Suprapubic skin (tissue), 4 donors: ENCODE results near the gene WDR5. TPM values are rescaled to one million over a fixed set of nuclear protein-coding genes. Genes with fewer than 3 reads are reported as not detected.

Experiments
- DNase-seq, 2 donors: peaks; one replicate each; pipeline ENCODE4 v3.0.0-alpha.2; 2019; ENCODE audit warnings: low spot score in 2 of 2
- H3K27ac ChIP-seq: fragments of 200-600 bp; sonication (generic); one replicate; pipeline ENCODE4 v1.5.1; 2019
- H3K27me3 ChIP-seq: fragments of 200-600 bp; sonication (generic); one replicate; pipeline ENCODE4 v1.5.1; 2019
- H3K36me3 ChIP-seq: fragments of 200-600 bp; sonication (generic); one replicate; pipeline ENCODE4 v1.5.1; 2019
- H3K4me1 ChIP-seq: fragments of 200-600 bp; sonication (generic); one replicate; pipeline ENCODE4 v1.5.1; 2019
- H3K4me3 ChIP-seq: fragments of 200-600 bp; sonication (generic); one replicate; pipeline ENCODE4 v1.5.1; 2019; ENCODE audit warnings: mild to moderate bottlenecking
- H3K9me3 ChIP-seq: fragments of 200-600 bp; sonication (generic); one replicate; pipeline ENCODE4 v1.5.1; 2019
- EP300 ChIP-seq: sonication (generic); formaldehyde crosslinking; IDR thresholded peaks from one replicate; pipeline ENCODE4 v1.6.1; 2017; ENCODE audit warnings: antibody characterized with exemption
- POLR2A ChIP-seq, 2 donors: fragments of 450-650 bp; IDR thresholded peaks; one replicate each; pipeline ENCODE4 v1.6.1; 2017; ENCODE audit warnings: antibody characterized with exemption in 2 of 2, mild to moderate bottlenecking in 2 of 2, moderate library complexity in 2 of 2
- POLR2AphosphoS5 ChIP-seq, 3 donors: sonication (generic); formaldehyde crosslinking; IDR thresholded peaks; one replicate each; pipeline ENCODE4 v1.6.1; 2017; ENCODE audit warnings: antibody characterized with exemption in 3 of 3
- WGBS: methylation state at CpG from one replicate; pipeline ENCODE4 v1.1.5; 2018; 5-methylcytosine and 5-hydroxymethylcytosine counted together
- total RNA-seq, 4 donors: library from RNA; depleted of rRNA; stranded (reverse); fragments of >200 nt; gene quantifications; one replicate each; pipeline ENCODE4 v1.1.0, GENCODE V29; 2016
- TF ChIP-seq, protein P1 (sequence below), 2 donors: fragments of 200-600 bp in 1 of 2; fragments of 450-650 bp in 1 of 2; sonication (generic) in 1 of 2; IDR thresholded peaks; one replicate each; pipeline ENCODE4 v1.5.1; 2016 to 2019; ENCODE audit warnings: antibody characterized with exemption in 2 of 2, mild to moderate bottlenecking in 1 of 2, moderate library complexity in 1 of 2

WDR5 gene
- total RNA-seq, 4 donors from 2014 or later = 21.7 to 37.8 (median 26.5) TPM

DNA sequence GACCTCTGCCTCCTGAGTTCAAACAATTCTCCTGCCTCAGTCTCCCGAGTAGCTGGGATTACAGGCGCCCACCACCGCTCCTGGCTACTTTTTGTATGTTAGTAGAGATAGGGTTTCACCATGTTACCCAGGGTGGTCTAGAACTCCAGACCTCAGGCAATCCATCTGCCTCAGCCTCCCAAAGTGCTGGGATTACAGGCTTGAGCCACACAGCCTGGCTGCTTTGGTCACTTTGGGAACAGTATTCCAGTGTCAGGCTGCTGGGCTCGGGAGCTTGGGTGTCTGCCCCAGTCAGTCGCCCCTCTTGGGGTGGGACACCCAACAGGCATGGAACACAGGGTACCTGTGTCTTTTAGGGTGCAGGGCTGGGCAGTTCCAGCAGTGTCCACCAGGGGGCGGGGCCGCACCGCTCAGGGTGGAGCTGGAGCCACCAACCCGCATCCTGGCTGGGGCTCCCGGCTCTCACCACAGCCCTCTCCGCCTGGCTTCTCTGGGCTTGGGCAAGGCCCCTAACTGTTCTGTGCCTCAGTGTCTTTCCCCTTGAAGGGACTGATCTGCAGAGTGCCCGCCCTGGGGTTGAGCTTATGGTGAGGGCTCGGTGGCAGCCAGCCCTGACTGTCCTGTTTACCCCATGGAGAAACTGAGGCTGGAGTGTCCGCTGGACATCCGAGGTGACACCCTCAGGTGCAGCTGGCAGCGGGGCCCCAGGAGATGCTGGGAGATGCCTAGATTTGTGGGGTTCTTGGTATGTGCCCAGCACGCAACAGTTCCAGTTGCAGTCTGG lies 34.8 kb downstream of the WDR5 start:
- no peak overlapping the region for H3K4me3 ChIP-seq
- H3K27ac ChIP-seq = no peak overlapping the region
- H3K36me3 ChIP-seq = no peaks in the 10 kb centered on the region
- H3K4me1 ChIP-seq = peaks cover 19% of the 10 kb centered on the region
- WGBS = 42% methylated on average over 8 of the region's 17 CpGs
- DNase-seq = peak in 1 of 2 donors; percentile 66
- TF ChIP-seq POLR2A (IDR thresholded peaks at IDR 0.05) = no peak
- TF ChIP-seq POLR2AphosphoS5 (IDR thresholded peaks at IDR 0.05) = no peak
- no peak for TF ChIP-seq EP300
- TF ChIP-seq, protein P1, sequence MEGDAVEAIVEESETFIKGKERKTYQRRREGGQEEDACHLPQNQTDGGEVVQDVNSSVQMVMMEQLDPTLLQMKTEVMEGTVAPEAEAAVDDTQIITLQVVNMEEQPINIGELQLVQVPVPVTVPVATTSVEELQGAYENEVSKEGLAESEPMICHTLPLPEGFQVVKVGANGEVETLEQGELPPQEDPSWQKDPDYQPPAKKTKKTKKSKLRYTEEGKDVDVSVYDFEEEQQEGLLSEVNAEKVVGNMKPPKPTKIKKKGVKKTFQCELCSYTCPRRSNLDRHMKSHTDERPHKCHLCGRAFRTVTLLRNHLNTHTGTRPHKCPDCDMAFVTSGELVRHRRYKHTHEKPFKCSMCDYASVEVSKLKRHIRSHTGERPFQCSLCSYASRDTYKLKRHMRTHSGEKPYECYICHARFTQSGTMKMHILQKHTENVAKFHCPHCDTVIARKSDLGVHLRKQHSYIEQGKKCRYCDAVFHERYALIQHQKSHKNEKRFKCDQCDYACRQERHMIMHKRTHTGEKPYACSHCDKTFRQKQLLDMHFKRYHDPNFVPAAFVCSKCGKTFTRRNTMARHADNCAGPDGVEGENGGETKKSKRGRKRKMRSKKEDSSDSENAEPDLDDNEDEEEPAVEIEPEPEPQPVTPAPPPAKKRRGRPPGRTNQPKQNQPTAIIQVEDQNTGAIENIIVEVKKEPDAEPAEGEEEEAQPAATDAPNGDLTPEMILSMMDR (IDR thresholded peaks at IDR 0.05) = no peak
- peaks cover 19% of the 10 kb centered on the region for H3K27me3 ChIP-seq
- no peaks in the 10 kb centered on the region for H3K9me3 ChIP-seq

DNA sequence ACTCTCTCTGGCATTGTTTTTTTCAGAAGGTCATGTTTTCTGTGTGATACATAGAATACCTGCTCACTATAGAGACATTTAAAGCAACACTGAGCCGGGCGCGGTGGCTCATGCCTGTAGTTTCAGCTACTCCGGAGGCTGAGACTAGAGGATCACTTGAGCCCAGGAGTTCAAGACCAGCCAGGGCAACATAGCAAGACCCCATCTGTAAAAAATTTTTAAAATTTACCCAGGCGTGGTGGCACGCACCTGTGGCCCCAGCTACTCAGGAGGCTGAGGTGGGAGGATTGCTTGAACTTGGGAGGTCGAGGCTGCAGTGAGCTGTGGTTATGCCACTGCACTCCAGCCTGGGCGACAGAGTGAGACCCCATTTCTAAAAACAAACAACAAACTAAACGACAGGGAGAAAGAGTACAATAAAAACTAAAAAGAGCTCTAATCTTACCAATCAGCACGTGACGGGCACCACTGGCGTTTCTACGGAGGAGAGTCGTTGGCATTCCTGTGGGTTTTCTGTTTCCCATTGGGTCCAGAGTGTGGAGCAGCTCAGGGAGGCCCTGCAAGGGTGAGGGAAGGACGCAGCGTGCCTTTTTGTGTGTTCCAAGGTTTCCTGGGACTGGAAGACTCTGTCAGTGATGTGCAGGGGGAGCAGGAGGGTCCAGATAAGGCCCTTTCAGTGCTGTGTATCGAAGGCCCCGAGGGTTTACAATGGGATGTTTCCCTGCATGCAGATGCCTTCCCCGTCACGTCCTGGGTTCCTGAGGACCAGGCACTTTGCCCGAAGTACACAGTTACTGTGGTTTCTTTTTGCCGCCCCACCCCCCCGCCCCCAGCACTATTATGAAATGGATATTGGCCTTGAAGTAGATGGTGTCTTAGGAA lies 35.7 kb downstream of the WDR5 start:
- peak overlapping the region; percentile 18 for H3K27ac ChIP-seq
- no peaks in the 10 kb centered on the region for H3K9me3 ChIP-seq
- no peaks in the 10 kb centered on the region for H3K36me3 ChIP-seq
- TF ChIP-seq POLR2AphosphoS5 (IDR thresholded peaks at IDR 0.05) = no peak
- TF ChIP-seq EP300 = no peak
- TF ChIP-seq POLR2A (IDR thresholded peaks at IDR 0.05) = no peak
- TF ChIP-seq, protein P1 (IDR thresholded peaks at IDR 0.05) = no peak
- peaks cover 27% of the 10 kb centered on the region for H3K4me1 ChIP-seq
- 63% methylated on average over 23 of the region's 23 CpGs for WGBS
- H3K4me3 ChIP-seq = no peak overlapping the region
- DNase-seq = no peak
- H3K27me3 ChIP-seq = peaks cover 28% of the 10 kb centered on the region

DNA sequence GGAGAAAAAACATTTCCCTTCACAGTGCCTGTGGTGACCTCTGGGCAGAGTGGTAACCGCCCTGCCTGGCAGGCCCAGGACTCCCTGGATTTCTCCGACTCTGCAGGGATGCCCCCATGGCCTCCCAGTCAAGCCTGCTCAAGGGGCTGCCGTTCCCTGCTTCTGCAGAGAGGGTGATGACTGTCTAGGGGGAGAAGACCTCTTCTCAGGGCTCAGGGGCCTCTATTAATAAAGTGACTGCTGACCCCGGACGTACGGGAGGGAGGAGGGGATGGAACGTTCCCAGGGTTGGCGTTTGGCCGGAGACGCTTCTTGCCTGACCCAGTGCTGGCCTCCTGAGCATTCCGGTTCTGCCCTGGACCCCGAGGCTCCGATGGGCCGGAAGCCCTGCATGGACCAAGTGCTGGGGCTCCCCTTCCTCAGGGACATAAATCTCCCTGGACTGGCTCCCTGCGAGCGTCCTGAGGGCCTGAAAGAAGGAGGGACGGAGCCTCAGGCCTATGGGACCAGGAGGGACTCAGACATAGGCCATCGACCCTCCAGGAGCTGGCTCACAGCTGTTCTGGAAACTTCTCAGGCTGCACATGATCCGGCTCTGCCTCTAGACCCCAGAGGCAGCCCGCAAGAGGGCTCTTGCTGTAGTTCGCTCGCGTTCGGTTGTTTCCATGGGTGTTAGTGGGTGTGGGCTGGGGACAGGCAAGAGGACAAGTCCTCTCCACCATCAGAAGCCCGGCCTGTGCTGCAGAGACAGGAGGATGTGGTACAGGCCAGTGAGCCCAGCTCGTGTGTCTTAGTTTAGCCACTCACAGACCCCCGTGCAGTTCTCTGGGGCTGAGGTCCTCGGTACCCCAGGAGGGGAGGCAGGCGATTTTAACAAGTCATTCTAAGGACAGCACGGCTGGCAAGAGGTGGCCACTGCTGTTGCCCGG lies 36.6 kb downstream of the WDR5 start:
- peaks cover 28% of the 10 kb centered on the region for H3K4me1 ChIP-seq
- H3K9me3 ChIP-seq = no peaks in the 10 kb centered on the region
- peaks cover 30% of the 10 kb centered on the region for H3K27me3 ChIP-seq
- no peak overlapping the region for H3K27ac ChIP-seq
- peak in 1 of 2 donors; percentile 66 for DNase-seq
- H3K36me3 ChIP-seq = no peaks in the 10 kb centered on the region
- H3K4me3 ChIP-seq = no peak overlapping the region
- WGBS = 82% methylated on average over 9 of the region's 31 CpGs
- no peak for TF ChIP-seq POLR2AphosphoS5 (IDR thresholded peaks at IDR 0.05)
- TF ChIP-seq, protein P1 (IDR thresholded peaks at IDR 0.05) = no peak
- no peak for TF ChIP-seq EP300
- no peak for TF ChIP-seq POLR2A (IDR thresholded peaks at IDR 0.05)

DNA sequence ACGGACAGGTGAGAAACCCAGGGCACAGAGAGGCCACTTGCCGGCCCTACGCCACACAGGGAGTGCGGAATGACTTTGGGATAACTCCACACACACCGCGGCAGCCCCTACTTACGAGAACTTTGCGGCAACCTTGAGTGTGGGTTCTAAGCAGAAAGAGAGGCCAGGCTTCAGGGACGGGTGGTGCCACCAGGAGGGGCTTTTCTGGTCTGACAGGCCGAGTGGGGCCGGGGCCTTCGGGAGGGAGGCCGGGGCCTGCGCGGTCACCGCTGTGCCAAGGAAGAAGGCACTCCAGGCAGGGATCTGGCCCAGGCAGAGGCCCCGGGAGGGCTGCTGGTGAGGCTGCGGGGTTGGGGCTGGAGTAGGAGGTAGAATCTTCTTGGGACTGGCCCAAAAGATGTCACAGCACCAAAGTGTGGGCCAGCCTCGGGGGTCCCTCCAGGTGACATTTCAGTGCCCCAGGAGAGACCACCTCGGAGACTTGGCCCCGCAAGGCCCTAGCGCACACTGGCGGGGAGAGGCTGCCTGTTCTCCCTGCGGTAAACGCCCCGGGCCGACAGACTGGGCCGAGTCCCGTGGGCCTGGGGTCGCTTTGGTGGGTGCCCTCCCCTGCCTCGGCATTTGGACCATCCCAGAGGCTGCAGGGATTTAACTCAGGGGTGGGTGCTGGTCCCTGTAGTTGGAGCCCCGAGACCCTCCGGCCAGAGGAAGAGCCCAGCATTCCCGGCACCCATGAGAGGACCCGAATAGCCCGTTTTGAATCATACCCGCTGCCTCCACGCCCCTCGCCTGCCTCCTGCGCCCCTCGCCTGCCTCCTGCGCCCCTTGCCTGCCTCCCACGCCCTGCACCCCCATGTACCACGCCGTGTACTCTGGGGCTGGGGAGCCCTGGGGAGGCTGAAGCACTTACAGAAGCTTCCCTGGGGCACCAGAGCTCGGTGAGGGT lies 37.5 kb downstream of the WDR5 start:
- Histone ChIP-seq H3K27me3 (peaks cover 38% of the 10 kb centered on the region), H3K4me3 (no peak overlapping the region), H3K36me3 (no peaks in the 10 kb centered on the region), H3K4me1 (peaks cover 28% of the 10 kb centered on the region), H3K27ac (no peak overlapping the region), H3K9me3 (no peaks in the 10 kb centered on the region)
- WGBS = 79% methylated on average over 43 of the region's 46 CpGs
- DNase-seq = peak in 1 of 2 donors; percentile 65
- TF ChIP-seq, protein P1 (IDR thresholded peaks at IDR 0.05) = no peak
- TF ChIP-seq POLR2AphosphoS5 (IDR thresholded peaks at IDR 0.05) (no peak), EP300 (no peak), POLR2A (IDR thresholded peaks at IDR 0.05) (no peak)
